Pons (tissue), 1 donor: Measurements from ENCODE around the gene CACNA1I.

Experiments used
- DNase-seq: peaks from one replicate; pipeline ENCODE4 v3.0.0-alpha.2; 2016; ENCODE audit warnings: low spot score

CACNA1I gene

DNA sequence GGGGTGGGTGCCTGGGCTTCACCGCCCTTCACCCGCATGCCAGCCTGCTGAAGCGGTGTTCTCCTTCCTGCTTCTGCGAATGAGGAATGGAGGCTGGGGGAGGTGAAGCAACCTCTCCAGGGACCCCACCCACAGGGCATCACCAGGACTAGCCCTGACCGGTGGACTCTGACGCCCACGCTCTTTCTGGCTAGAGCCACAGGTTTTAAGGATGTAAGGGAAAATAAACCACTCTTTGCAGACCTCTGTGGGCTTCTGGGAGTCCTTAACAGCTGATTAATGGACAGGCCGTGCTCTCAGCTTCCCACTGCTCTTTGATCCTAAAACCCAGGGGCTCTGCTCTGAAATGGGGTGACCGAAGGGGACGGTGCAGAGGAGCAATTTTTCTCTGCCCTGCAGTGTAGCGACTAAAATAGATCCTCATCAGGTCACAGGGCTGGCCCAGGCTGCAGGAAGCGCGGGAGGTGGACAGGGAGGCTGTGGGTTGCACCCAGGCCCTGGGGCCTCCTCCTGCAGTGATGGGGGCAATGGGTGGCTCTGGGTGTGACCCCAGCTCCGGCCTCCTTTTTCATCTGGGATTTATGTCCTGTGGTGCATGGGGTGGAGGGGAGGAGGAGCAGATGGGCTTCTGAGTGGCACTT is 127.4 kb downstream of the CACNA1I start:
- DNase-seq, result no peak

DNA sequence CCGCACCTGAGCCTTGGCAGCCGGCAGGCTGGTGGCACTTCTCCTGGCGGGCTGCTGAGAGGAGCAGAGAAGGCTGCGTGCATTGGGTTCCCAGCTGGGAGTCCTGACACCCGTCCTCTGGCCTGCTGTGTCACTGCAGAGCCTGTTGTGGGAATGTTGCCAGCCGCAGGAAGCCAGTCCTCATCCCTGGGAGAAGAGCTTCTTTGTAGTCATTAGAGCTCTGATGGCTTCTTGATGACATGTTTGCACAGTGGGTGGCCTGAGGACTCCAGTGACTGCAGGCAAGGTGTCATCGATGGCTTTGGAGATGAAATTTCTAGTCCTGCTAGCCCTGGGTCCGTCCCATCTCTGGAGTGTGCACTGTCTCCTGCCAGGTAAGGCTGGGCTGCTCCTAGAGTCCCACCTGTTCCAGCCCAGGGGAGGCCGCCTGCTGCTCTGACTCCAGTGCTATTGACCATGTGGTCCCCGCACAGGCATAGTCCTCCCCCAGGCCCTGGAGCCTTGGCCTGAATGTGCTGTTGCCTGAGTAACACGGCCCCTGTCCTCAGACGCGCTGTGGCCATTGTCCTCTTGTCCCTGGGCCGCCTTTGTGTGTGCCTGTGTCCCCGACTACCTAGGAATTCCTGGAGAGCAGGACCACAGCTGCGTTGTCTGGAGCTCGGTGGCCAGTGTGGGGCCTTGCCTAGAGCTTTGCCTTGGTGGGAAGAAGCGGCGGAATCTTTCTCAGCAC is 129.2 kb downstream of the CACNA1I start:
- DNase-seq, result peak; percentile 66

DNA sequence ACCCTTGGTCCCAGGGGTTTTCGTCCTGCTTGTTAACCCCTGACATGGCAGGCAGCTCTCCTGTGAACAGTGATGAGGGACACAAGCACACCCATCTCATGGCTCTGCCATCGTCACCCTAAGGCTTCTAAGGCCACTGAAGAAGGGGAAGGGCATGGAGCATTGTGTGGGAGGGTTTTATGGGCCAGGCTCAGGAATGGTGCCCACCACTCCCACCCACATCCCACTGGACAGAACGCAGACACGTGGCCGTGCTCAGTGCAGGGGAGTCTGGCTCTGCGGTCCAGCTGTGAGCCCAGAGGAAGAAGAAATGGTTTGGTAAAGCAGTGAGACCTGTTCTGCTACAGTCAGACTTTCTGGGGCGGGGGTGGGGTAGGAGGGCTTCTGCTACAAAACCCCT is 130.0 kb downstream of the CACNA1I start:
- no peak for DNase-seq

DNA sequence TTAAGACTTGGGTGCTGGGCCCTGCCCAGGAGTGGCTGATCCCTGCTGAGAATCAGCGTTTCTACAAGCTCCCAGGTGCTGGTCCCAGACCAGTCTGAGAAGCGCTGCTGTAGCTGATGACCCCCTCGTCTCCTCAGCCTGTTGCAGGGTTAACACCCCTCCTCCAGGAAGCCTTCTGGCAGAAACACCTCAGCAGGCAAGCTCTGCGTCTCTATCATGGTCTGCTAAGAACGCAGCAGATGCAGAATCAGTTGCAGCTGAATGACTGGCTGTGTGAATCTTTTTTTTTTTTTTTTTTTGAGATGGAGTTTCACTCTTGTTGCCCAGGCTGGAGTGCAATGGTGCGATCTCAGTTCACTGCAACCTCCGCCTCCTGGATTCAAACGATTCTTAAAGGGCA is 132.5 kb downstream of the CACNA1I start:
- no peak for DNase-seq

DNA sequence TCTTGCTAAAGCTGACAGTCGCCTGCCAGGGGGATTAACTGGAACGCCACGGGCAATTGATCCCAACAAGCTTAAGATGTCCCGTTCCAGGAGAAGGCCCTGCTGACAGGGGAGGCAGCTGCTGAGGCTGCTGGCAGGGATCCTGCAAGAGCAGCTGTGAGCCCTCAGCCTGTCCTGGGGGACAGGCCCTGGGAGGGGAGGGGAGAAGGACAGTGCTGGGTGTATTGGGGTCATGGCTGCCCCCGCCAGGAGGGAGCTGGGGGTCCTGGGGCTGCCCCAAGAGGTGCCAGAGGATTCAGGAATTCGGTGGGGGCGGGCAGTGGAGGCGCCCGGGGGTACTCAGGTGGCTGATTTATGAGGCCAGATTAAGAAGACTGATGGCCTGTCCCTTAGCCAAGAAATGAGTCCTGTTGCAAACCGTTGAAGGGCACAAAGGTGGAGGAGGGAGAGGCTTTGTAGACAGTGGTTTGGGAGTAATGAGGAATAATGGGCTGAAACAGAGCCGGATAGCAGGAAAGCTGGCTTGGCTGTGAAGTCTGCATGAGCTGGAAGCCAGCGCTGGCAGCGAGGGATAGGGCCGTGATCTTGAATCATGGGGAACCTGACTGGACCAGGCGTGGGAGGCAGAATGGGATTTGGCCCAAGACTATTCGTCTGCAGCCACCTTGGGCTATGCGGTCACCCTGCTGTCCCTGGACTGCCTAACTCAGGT is 133.5 kb downstream of the CACNA1I start:
- DNase-seq, result no peak

DNA sequence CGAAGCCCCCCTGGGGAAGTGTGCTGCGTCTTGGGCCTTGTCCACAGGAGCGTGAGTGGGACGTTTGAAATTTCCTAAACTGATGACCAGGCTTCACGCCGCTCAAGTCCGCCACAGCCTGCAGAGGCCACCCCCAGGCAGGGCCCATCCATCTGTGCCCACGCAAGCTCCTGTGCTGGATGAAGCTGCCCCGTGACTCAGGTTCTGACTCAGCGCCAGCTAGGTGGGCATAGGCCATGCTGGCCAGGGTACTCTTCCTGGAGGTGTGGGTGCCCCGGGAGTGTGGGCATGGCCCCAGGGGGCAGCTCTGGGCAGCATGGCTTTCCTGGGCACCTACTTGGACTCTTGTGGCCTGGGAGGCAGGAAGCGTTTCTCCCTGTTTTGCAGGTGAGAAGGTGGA is 134.8 kb downstream of the CACNA1I start:
- no peak for DNase-seq

DNA sequence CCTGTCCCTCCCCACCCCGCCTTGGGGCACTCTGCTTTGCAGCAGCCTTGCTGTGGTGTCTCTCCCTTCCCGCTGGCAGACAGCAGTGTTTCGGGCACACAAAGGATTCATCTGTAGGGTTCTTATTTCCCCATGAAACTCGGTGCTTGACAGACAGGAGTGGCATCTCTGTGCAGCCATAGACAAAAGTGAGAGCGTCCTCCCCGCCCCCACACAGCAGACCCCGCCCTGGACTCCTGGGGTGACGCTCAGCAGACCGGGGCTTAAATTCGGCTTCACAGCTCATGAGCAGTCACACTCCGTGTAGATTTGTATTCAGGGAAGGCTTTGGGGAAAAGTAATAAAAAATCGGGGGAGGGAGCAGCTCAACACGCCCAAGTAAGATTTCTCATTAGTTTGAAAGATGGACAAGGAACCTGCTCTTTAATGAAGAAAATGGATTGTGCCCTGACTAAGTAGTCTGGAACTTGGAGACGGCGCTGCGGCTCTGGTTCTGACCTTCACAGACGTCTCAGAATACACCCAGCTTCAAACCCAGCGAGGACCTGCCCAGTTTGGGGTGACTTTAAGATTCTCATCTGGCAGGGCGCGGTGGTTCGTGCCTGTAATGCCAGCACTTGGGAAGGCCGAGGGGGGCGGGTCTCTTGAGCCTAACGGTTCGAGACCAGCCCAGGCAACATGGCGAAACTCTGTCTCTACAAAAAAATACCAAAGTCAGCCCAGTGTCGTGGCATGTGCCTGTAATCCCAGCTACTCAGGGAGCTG is 136.0 kb downstream of the CACNA1I start:
- DNase-seq, result no peak

DNA sequence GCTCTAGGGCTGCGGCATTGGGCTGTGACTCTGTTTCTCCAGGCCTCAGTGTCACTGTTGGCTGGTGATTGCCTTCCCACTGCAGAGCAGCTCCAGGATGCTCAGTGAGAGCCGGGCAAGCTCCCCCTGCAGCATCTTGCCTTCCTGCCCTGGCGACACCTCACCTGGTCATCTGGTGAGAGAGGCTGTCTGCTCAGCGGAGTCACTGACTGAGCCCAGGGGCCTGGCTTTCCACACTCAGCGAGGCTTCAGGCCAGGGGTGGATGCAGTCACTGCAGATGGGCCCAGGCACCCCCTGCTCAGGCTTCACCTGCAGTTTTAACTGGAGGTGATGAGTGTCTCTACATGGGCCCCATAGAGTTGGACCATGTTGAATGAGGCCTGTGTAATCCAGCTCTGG is 136.8 kb downstream of the CACNA1I start:
- DNase-seq, result no peak

DNA sequence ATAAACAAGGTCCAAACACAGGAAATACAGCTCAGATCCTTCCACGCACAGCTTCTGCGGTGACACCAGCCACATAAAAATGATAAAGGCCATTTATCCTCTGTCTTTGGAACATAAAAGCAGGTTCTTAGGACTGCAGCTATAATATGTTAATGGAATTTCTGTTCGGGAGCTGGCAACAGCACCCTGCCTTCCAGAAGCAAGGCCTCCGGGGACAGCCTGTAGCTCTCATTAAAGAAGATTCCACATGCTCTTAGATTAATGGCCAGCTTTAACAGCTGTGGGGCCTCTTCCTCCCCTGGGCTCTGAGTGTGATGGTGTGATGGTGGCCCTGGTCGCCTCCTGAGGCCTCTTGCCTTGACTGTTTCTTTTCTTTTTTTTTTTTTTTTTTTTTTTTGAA is 137.3 kb downstream of the CACNA1I start:
- DNase-seq, result no peak

DNA sequence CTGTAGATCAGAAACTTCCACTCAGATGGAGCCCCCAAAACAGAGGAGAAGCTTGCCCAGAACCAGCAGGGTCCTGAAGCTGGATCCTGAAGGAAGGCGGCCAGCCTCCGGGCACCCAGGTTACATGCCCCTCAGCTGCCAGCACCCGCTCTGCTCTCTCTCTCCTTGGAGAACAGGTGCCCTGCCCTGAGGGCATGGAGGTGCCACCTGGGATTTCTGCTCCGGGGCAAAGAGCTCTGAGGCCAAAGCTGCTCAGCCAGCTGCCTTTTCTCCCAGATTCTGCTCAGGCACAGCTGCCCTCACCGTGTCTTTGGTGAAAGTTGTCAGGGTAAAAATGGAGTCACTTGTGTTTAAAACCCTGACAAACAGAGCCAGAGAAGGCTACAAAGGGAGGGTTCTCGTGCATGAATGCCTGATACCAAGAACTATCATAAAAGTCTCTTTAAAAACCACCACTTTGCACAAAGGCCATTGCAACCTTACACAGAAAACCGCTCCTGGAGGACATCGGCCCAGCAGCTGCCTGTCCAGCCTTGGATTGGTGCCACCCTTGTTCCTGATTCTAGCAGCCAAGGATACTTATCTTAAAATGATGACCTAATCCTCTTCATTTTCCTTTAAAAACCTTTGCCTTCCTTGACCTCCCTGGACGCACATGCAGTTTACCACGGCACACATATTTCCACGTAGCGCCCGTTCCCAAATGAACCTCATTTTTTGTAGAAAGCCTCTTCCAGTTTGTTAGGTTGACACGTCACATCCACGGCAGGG is 140.0 kb downstream of the CACNA1I start:
- DNase-seq, result no peak

DNA sequence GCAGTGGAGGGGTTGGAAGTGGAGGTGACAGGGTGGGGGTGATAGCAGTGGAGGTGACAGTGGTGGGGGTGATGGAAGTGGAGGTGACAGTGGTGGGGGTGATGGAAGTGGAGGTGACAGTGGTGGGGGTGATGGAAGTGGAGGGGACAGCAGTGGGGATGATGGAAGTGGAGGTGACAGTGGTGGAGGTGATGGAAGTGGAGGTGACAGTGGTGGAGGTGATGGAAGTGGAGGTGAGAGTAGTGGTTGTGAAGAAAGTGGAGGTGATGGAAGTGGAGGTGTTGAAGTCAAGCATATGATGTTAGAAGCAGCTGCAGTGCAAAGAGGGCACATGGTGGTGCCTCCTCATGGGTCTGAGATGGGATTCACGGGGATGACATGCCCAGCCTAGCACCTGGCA is 141.5 kb downstream of the CACNA1I start:
- no peak for DNase-seq

DNA sequence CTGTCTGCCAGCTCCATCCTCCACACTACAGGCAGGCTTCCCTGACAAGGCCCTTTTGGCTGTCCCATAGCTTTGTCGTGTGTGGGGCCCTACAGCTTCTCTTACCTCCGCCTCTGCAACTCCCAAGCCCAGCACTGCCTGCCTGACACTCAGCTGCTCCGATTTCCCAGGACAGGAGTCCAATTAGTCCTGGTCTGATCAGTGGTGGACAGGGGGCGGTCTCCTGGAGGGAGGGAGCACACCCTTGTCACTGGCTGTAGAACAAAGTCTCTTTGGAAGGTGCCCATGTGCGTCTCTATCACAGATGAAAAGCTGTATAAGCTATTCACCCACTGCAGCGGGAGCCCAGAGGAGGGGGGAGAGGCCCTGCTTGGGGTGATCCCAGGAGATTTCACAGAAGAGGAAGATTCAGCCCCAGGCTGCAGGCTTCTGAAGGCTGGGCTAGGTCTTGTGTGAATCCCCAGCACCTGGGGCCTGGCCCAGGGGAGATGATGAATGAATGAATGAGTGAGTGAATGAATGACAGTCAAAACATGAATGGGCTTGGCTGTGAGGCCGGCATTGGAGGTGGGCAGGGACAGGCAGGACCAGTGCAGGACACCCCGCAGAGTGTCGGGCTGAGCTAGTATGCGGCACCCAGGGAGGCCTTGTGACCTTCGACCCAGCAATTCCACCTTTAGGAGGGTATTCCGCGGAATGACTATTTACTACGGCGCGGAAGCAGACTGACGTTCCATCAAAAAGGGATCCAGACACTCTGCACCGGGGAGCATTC is 142.4 kb downstream of the CACNA1I start:
- DNase-seq, result no peak

DNA sequence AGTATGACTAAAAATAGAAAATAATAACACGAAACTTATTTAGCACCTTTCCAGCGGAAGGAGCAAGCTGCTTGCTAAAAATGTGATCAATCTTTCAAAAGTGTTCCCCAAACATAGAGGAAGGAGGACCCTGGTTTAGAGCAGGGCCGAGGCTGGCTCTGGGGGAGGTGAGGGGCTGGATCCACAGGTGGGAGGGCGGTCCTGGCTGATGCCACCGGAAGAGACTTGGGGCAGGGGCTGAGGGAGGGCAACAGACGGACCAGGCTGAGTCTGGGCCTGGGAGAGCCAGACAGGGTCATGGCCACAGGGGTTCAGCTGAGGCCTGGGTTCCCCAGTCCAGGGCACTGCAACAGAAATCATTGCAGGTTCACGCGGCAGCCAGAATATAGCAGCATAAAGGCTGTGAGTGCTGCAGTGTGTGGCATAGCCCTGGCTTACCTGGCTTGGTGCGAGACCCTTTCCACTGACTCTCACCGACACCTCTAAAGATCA is 143.3 kb downstream of the CACNA1I start:
- DNase-seq, result no peak

DNA sequence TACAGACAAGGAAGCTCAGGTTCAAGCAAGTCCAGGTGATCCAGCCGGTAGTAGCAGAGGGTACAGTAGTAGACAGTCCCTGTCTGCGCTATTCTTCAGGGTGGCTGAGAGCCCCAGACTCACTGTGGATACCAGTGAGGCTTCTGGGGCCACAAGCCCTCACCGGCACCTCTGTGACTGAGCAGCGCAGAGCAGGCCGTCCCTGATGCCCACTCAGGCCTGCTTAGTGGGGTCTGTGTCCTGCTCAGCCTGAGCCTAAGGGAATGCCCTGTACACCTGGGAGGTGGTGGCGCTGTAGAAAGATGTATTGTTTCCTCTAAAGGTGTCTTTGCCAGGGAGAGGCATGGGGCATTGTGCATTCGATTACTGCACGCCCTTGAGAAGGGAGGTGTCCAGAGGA is 143.8 kb downstream of the CACNA1I start:
- DNase-seq, result no peak

DNA sequence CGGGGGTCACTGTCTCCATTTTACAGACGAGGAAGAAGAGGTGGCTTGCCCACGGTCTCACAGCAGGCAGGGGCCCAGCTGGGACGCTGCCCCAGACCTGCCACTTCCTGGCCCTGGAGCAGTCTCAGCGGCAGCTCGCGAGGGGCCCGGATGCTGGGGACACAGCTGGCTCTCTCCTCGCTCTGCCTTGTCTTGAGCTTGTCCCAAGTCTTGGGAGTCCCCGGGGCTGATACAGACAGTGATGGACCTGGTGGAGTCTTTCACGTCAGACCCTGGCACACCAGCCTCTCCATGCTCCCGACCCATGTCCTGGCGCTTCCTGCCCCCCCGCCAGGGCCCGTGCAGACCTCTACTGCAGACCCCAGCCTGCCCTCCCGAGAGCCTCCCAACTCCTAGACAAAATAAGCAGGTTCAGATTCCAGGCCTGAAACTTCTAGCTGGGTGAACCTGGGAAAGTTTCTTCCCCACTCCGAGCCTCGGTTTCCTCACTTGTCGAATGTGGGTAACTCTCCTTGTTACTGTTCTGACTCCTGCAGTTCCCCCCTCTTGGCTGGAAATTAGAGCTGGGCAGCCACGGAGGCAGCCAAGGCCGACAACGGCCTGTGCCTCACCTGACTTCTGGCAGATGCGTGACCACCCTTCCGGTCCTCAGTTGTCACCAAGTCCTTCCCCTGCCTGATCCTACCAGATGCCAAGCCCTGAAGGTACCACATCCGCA is 145.4 kb downstream of the CACNA1I start:
- no peak for DNase-seq

DNA sequence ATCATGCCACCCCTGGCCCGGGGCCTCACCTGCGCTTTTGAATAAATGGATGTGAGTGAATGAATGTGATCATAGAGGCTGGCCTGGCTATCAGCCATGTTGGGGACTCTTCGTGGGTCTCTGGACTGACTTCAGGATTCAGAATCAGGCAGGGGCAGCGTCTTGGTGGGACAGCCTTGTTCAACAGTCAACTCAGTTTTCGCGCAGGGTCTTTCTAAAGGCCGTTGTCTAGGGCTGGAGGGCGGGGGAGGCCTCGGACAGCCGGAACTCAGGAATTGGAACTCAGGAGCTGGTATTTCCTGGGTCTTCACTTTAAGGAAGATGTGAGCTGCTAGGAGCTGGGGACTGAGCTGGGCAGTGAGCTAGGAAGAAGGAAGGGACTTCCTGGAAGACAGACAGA is 146.0 kb downstream of the CACNA1I start:
- no peak for DNase-seq

DNA sequence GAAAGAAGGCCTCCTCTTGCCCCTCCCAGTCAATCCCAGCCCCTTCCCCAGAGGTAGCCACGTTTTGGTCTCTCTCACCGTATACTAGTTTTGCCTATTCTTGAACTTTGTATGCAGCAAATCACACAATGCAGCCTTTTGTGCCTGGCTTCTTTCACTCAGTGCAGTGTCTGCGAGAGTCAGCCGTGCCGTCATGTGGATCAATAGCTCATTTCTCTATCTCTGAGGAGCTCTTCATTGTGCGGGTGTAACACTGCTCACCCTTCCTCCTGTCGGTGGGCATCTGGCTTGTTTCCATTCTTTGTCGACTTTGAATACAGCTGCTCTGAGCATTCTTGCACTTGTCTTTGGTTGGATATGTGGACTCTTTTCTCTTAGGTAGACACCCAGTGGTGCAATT is 146.5 kb downstream of the CACNA1I start:
- peak; percentile 87 for DNase-seq

DNA sequence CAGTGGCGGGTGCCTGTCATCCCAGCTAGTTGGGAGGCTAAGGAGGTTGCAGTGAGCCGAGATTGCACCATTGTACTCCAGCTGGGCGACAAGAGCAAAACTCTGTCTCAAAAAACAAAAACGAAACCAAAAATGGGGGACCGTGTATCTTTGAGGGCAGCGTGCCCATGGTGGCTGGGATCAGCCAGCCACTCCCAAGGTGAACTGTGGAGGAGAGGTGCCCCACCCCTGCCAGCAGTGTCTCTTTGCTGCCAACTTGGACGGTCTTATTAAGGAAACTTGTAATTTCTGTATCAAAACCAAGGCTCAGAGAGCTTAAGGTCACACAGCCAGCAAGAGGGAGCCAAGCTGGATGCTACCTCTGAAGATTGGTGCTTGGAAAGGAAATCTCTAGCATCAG is 147.7 kb downstream of the CACNA1I start:
- no peak for DNase-seq

DNA sequence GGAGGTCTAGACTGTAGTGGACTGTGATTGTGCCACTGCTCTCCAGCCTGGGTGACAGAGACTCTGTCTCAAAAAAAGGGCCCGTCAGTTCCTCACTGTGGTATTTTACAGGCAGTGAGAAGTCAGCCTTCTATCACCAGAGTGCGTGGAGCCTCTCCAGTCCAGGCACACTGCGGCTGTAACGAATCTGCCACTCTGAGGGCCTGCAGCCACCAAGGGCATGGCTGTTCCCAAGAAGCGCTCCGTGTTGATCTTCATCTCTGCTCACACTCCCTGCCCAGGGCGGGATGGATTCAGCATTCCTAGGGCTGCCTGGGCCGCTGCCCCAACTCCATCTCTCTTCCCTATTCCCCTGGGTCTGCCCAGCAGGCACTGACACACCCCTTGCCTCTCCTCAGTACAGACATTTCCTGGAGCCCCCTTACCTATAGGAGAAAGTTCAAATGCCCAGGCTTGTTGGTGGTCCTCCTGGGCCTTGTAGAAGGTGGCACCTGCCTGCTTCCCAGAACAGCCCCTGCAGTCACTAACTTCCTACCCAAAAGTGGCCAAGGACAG is 148.4 kb downstream of the CACNA1I start:
- DNase-seq, result no peak
